ENCODE measurements around the gene IFNGR2.

DNA sequence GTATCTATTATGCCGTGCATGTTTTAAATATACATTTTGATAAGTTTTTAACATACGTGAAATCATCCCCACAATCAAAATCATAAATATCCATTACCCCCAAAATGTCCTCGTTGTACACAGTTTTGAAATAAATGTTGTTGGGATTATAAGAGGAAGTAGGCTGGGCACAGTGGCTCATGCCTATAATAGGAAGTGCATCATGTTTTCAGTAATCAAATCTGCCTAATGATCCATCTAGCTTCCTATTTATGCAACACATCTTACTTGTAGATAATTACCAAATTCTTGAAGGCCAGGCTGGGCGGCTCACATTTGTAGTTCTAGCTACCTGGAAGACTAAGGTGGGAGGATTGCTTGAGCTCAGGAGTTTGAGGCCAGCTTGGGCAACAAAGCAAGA lies 15.0 kb upstream of the IFNGR2 start:
- TF ChIP-seq, protein P1, sequence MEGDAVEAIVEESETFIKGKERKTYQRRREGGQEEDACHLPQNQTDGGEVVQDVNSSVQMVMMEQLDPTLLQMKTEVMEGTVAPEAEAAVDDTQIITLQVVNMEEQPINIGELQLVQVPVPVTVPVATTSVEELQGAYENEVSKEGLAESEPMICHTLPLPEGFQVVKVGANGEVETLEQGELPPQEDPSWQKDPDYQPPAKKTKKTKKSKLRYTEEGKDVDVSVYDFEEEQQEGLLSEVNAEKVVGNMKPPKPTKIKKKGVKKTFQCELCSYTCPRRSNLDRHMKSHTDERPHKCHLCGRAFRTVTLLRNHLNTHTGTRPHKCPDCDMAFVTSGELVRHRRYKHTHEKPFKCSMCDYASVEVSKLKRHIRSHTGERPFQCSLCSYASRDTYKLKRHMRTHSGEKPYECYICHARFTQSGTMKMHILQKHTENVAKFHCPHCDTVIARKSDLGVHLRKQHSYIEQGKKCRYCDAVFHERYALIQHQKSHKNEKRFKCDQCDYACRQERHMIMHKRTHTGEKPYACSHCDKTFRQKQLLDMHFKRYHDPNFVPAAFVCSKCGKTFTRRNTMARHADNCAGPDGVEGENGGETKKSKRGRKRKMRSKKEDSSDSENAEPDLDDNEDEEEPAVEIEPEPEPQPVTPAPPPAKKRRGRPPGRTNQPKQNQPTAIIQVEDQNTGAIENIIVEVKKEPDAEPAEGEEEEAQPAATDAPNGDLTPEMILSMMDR (IDR thresholded peaks at IDR 0.05): no peak
- TF ChIP-seq EP300 (IDR thresholded peaks at IDR 0.05): no peak

All from ovary (tissue), 3 donors.